Measurements from ENCODE around the gene SUSD6. TPM values are rescaled to one million over a fixed set of nuclear protein-coding genes. Genes with fewer than 3 reads are reported as not detected.
"Not testable (repeated sequence)": the region's sequence is repeated elsewhere in the genome, so short reads cannot be mapped to it uniquely, and the experiment has no call there.

The SUSD6 gene
- total RNA-seq, 3 donors from 2014 or later (not counting 1 experiment from before 2014, with no cell fraction given), result 119 to 144 (median 140) TPM

DNA sequence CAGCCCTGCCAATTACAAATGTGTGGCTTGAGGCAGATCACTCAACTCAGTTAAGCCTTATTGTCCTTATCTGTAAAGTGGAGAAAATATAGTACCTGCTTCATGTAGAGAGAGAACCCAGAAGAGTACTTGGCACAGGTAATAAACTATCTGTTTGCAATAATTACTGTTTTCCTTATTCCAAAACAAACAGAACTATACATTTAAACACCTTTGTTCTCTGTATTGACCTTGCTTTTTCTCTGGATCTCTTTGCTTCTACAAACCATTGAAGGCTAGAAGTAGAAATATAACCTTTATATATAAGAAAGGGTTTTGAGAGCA lies 84.8 kb downstream of the SUSD6 start:
- no peaks in the 10 kb centered on the region for H3K27me3 ChIP-seq (ENCODE audit: control insufficient read depth, insufficient read depth, low read length)
- peak overlapping the region; percentile 63 for H3K27ac ChIP-seq (ENCODE audit: low read length)
- no peak overlapping the region for H3K4me3 ChIP-seq (ENCODE audit: low read length)
- intact Hi-C loops (cut with micrococcal nuclease), result no loop called here
- Mint-ChIP-seq H3K27me3 (ENCODE audit: low read depth in 2 of 2) (no peaks in the 10 kb centered on the region), H3K4me3 (peak overlapping the region; percentile 47), H3K9me3 (no peaks in the 10 kb centered on the region), H3K27ac (peak overlapping the region; percentile 80 to 81), H3K36me3 (no peaks in the 10 kb centered on the region), H3K4me1 (peaks cover 92 to 98% of the 10 kb centered on the region in 2 donors)
- ATAC-seq (no peak), DNase-seq (no peak)
- TF ChIP-seq, protein P1, sequence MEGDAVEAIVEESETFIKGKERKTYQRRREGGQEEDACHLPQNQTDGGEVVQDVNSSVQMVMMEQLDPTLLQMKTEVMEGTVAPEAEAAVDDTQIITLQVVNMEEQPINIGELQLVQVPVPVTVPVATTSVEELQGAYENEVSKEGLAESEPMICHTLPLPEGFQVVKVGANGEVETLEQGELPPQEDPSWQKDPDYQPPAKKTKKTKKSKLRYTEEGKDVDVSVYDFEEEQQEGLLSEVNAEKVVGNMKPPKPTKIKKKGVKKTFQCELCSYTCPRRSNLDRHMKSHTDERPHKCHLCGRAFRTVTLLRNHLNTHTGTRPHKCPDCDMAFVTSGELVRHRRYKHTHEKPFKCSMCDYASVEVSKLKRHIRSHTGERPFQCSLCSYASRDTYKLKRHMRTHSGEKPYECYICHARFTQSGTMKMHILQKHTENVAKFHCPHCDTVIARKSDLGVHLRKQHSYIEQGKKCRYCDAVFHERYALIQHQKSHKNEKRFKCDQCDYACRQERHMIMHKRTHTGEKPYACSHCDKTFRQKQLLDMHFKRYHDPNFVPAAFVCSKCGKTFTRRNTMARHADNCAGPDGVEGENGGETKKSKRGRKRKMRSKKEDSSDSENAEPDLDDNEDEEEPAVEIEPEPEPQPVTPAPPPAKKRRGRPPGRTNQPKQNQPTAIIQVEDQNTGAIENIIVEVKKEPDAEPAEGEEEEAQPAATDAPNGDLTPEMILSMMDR (IDR thresholded peaks at IDR 0.05), result no peak
- H3K36me3 ChIP-seq (ENCODE audit: control insufficient read depth, insufficient read depth, low read length), result no peaks in the 10 kb centered on the region
- H3K4me1 ChIP-seq (ENCODE audit: control insufficient read depth, insufficient read depth, low read length), result peaks cover 53% of the 10 kb centered on the region
- H3K9me3 ChIP-seq (ENCODE audit: control insufficient read depth, insufficient read depth, low read length), result no peaks in the 10 kb centered on the region

DNA sequence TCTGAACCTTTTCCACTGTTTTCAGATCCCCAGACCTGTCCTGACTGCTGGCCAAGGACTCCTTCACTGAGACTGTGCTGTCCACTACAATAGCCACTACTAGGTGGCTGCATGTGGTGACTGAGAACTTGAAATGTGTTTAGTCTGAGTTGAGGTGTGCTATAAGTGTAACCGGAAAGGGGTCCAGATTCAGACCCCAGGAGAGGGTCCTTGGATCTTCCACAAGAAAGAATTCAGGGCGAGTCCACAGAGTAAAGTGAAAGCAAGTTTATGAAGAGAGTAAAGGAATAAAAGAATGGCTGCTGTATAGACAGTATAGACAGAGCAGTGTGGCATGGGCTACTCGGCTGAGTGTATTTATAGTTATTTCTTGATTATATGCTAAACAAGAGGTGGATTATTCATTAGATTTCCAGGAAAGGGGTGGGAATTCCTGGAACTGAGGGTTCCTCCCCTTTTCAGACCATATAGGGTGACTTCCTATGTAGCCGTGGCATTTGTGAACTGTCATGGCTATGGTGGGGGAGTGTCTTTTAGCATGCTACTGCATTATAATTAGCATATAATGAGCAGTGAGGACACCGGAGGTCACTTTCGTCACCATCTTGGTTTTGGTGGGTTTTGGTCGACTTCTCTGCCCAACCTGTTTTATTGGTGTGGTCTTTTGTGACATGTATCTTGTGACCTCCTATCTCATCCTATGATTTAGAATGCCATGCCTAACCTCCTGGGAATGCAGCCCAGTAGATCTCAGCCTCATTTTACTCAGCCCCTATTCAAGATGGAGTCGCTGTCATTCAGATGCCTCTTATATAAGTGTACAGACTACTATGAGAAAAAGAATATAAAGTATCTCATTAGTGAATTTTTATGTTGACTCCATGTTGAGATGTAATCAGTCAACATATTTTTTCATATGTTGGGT lies 85.5 kb downstream of the SUSD6 start:
- H3K27ac Mint-ChIP-seq, result peak overlapping the region; percentile 80 to 81
- H3K27me3 Mint-ChIP-seq (ENCODE audit: low read depth in 2 of 2), result no peaks in the 10 kb centered on the region
- H3K9me3 Mint-ChIP-seq, result no peaks in the 10 kb centered on the region
- intact Hi-C loops (cut with micrococcal nuclease), result no loop called here
- H3K27me3 ChIP-seq (ENCODE audit: control insufficient read depth, insufficient read depth, low read length), result no peaks in the 10 kb centered on the region
- no peaks in the 10 kb centered on the region for H3K36me3 ChIP-seq (ENCODE audit: control insufficient read depth, insufficient read depth, low read length)
- WGBS (ENCODE audit: insufficient coverage), result 58% methylated on average over 5 of the region's 8 CpGs
- no peaks in the 10 kb centered on the region for H3K9me3 ChIP-seq (ENCODE audit: control insufficient read depth, insufficient read depth, low read length)
- H3K36me3 Mint-ChIP-seq, result no peaks in the 10 kb centered on the region
- peaks cover 60% of the 10 kb centered on the region for H3K4me1 ChIP-seq (ENCODE audit: control insufficient read depth, insufficient read depth, low read length)
- peak; percentile 79 to 89 (median 81) for ATAC-seq
- peak in 1 of 2 donors; percentile 33 for DNase-seq
- no peak overlapping the region for H3K4me3 ChIP-seq (ENCODE audit: low read length)
- peaks cover 98% of the 10 kb centered on the region in 2 donors for H3K4me1 Mint-ChIP-seq
- TF ChIP-seq, protein P1 (IDR thresholded peaks at IDR 0.05), result no peak
- peak overlapping the region; percentile 47 for H3K4me3 Mint-ChIP-seq
- H3K27ac ChIP-seq (ENCODE audit: low read length), result peak overlapping the region; percentile 63

DNA sequence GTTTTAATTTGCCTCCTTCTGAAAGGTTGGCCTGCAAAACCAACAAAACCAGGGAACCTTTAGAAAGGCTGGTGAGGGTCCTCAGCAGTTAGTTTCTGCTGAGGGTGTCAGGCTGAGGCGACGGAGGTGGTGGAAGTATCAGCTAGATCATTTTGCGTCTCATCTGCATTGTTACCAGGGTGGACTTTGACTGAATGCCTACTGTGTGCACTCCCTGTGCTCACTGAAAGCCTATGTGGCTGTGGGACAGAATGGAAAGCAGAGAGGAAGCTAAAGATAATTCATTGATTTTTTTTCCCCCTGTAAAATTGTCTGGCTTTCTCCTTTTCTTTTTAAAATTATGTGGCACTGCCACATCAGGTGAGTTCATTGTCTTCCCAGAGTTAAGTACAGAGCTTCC lies 87.2 kb downstream of the SUSD6 start:
- peak overlapping the region; percentile 28 for H3K4me3 Mint-ChIP-seq
- H3K27ac Mint-ChIP-seq, result peak overlapping the region; percentile 80 to 81
- H3K9me3 ChIP-seq (ENCODE audit: control insufficient read depth, insufficient read depth, low read length), result no peaks in the 10 kb centered on the region
- H3K9me3 Mint-ChIP-seq, result no peaks in the 10 kb centered on the region
- H3K27ac ChIP-seq (ENCODE audit: low read length), result no peak overlapping the region
- ATAC-seq (no peak), DNase-seq (no peak)
- H3K4me1 Mint-ChIP-seq, result peaks cover 98% of the 10 kb centered on the region in 2 donors
- H3K36me3 ChIP-seq (ENCODE audit: control insufficient read depth, insufficient read depth, low read length), result peaks cover 2% of the 10 kb centered on the region
- no peak overlapping the region for H3K4me3 ChIP-seq (ENCODE audit: low read length)
- TF ChIP-seq, protein P1 (IDR thresholded peaks at IDR 0.05), result no peak
- peaks cover 67% of the 10 kb centered on the region for H3K4me1 ChIP-seq (ENCODE audit: control insufficient read depth, insufficient read depth, low read length)
- intact Hi-C loops (cut with micrococcal nuclease), result no loop called here
- 82% methylated on average over 3 of the region's 3 CpGs for WGBS (ENCODE audit: insufficient coverage)
- no peaks in the 10 kb centered on the region for H3K27me3 Mint-ChIP-seq (ENCODE audit: low read depth in 2 of 2)
- H3K27me3 ChIP-seq (ENCODE audit: control insufficient read depth, insufficient read depth, low read length), result no peaks in the 10 kb centered on the region
- H3K36me3 Mint-ChIP-seq, result no peaks in the 10 kb centered on the region

DNA sequence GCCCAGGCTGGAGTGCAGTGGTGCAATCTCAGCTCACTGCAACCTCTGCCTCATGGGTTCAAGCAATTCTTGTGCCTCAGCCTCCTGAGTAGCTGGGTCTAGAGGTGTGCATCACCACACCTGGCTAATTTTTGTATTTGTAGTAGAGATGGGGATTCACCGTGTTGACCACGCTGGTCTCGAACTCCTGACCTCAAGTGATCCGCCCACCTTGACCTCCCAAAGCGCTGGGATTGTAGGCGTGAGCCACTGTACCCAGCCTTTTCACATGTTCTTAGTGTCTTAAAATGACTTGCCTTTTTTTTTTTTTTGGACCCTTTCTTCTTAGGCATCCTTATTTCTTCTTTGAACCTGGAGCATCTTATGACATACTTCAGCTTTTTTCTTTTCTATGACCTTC lies 87.8 kb downstream of the SUSD6 start:
- H3K9me3 Mint-ChIP-seq; H3K27me3 Mint-ChIP-seq (ENCODE audit: low read depth in 2 of 2); DNase-seq; H3K27ac ChIP-seq (ENCODE audit: low read length); H3K27me3 ChIP-seq (ENCODE audit: control insufficient read depth, insufficient read depth, low read length); ATAC-seq; intact Hi-C loops (cut with micrococcal nuclease); H3K4me3 ChIP-seq (ENCODE audit: low read length); H3K36me3 ChIP-seq (ENCODE audit: control insufficient read depth, insufficient read depth, low read length); H3K9me3 ChIP-seq (ENCODE audit: control insufficient read depth, insufficient read depth, low read length); H3K36me3 Mint-ChIP-seq: not testable (repeated sequence)
- Mint-ChIP-seq H3K27ac (peak overlapping the region; percentile 80 to 81), H3K4me3 (peak overlapping the region; percentile 28), H3K4me1 (peaks cover 98% of the 10 kb centered on the region in 2 donors)
- peaks cover 67% of the 10 kb centered on the region for H3K4me1 ChIP-seq (ENCODE audit: control insufficient read depth, insufficient read depth, low read length)
- 67% methylated on average over 6 of the region's 6 CpGs for WGBS (ENCODE audit: insufficient coverage)
